Tibial artery (tissue), 4 donors: Measurements from ENCODE around the gene AP1M2.
A peak's percentile ranks its signal among the peaks of the same experiment; 100 is the strongest.

Source experiments
- DNase-seq, 2 donors: peaks; one replicate each; pipeline ENCODE4 v3.0.0-alpha.2; 2019
- H3K27ac ChIP-seq, 2 donors: fragments of 200-600 bp; sonication (generic) in 1 of 2; 1 replicate in 1 of 2; 2 replicates in 1 of 2; pipeline ENCODE4 v1.5.1; 2018 to 2019; ENCODE audit warnings: mild to moderate bottlenecking in 1 of 2
- H3K27me3 ChIP-seq, 2 donors: fragments of 200-600 bp; sonication (generic) in 1 of 2; one replicate each; pipeline versions ENCODE4 v1.5.1 to v1.6.0; 2016 to 2019
- H3K36me3 ChIP-seq, 3 donors: fragments of 200-600 bp; sonication (generic) in 2 of 3; one replicate each; pipeline ENCODE4 v1.5.1; 2016 to 2019; ENCODE audit warnings: mild to moderate bottlenecking in 2 of 3
- H3K4me1 ChIP-seq, 4 donors: fragments of 200-600 bp; sonication (generic) in 2 of 4; 1 replicate in 3 of 4; 2 replicates in 1 of 4; pipeline ENCODE4 v1.5.1; 2016 to 2019
- H3K4me3 ChIP-seq, 2 donors: fragments of 200-600 bp; sonication (generic) in 1 of 2; 1 replicate in 1 of 2; 2 replicates in 1 of 2; pipeline ENCODE4 v1.5.1; 2018 to 2019; ENCODE audit warnings: mild to moderate bottlenecking in 2 of 2
- H3K9me3 ChIP-seq, 3 donors: fragments of 200-600 bp; sonication (generic) in 1 of 3; one replicate each; pipeline ENCODE4 v1.5.1; 2016 to 2019
- CTCF ChIP-seq, 2 experiments: fragments of 200-600 bp in 1 of 2; fragments of 450-650 bp in 1 of 2; IDR thresholded peaks; one replicate each; pipeline ENCODE4 v1.5.1; 2017 to 2019; ENCODE audit warnings: antibody characterized with exemption in 2 of 2, mild to moderate bottlenecking in 1 of 2, moderate library complexity in 1 of 2
- intact Hi-C: fragments of 100-400 bp; cut with DNase I; formaldehyde crosslinking; loops from one replicate; pipeline ENCODE4 v1.15.0; 2023; ENCODE audit warnings: low total_unique reads

AP1M2 gene

DNA sequence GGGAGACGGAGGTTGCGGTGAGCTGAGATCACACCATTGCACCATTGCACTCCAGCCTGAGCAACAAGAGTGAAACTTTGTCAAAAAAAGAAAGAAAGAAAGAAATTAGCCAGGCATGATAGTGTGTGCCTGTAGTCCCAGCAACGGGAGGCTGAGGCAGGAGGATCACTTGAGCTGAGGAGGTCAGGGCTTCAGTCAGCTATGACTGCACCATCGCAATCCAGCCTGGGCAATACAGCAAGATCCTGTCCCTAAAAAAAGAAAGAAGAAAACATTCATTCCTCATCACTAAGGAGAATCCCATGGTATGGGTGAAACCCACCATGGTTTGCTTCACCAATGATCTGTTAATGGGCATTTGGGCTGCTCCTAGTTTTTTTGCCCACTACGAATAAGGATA, 13.0 kb upstream of the AP1M2 start:
- Histone ChIP-seq H3K4me1 (peaks cover 0 to 24% (median 20%) of the 10 kb centered on the region in 4 donors), H3K27ac (no peak overlapping the region), H3K27me3 (no peaks in the 10 kb centered on the region), H3K36me3 (no peaks in the 10 kb centered on the region), H3K9me3 (no peaks in the 10 kb centered on the region), H3K4me3 (no peak overlapping the region)
- no peak for TF ChIP-seq CTCF (IDR thresholded peaks at IDR 0.05)
- intact Hi-C loops = no loop called here
- DNase-seq = no peak

- Histone ChIP-seq H3K36me3 (no peaks in the 10 kb centered on the region), H3K27me3 (peaks cover 0 to 17% of the 10 kb centered on the region in 2 donors), H3K27ac (peak overlapping the region in 1 of 2 donors; percentile 64), H3K4me3 (no peak overlapping the region), H3K9me3 (no peaks in the 10 kb centered on the region), H3K4me1 (peaks cover 0 to 12% (median 6%) of the 10 kb centered on the region in 4 donors)
- intact Hi-C loops = no loop called here
- TF ChIP-seq CTCF (IDR thresholded peaks at IDR 0.05) = no peak
- DNase-seq = peak; percentile 38 to 76
Measured at GRCh38 chr19:10593820-10594637, 6.9 kb upstream of the AP1M2 start.

- Histone ChIP-seq H3K36me3 (no peaks in the 10 kb centered on the region), H3K27me3 (peaks cover 0 to 26% of the 10 kb centered on the region in 2 donors), H3K4me3 (no peak overlapping the region), H3K9me3 (no peaks in the 10 kb centered on the region), H3K4me1 (peaks cover 0 to 12% (median 6%) of the 10 kb centered on the region in 4 donors), H3K27ac (peak overlapping the region in 1 of 2 donors; percentile 64)
- intact Hi-C loops = no loop called here
- no peak for TF ChIP-seq CTCF (IDR thresholded peaks at IDR 0.05)
- no peak for DNase-seq
Measured at GRCh38 chr19:10593148-10593547, 6.0 kb upstream of the AP1M2 start.

DNA sequence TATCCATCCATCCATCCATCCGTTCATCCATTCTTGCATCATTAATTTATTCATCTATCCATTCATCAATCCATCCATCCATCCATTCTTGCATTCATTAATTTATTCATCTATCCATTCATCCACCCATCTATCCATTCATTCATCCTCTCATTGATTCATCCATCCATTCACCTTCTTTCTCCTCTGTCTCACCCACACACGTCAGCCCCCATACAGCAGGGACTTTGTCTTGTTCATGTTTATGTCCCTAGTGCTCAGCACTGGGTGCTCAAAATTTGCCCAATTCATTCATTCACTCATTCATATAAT, 683 bp upstream of the AP1M2 start:
- no peak for DNase-seq
- Histone ChIP-seq H3K27me3 (peaks cover 0 to 41% of the 10 kb centered on the region in 2 donors), H3K36me3 (no peaks in the 10 kb centered on the region), H3K9me3 (no peaks in the 10 kb centered on the region), H3K4me1 (no peaks in the 10 kb centered on the region), H3K27ac (no peak overlapping the region), H3K4me3 (no peak overlapping the region)
- intact Hi-C loops = no loop called here
- TF ChIP-seq CTCF (IDR thresholded peaks at IDR 0.05) = no peak

GRCh38 chr19:10586396-10586795, 716 bp downstream of the AP1M2 start:
- Histone ChIP-seq H3K4me3 (no peak overlapping the region), H3K9me3 (no peaks in the 10 kb centered on the region), H3K4me1 (peaks cover 0 to 2% (median under 1%) of the 10 kb centered on the region in 4 donors), H3K27ac (no peak overlapping the region), H3K36me3 (no peaks in the 10 kb centered on the region), H3K27me3 (peaks cover 0 to 41% of the 10 kb centered on the region in 2 donors)
- TF ChIP-seq CTCF (IDR thresholded peaks at IDR 0.05) = no peak
- no peak for DNase-seq
- intact Hi-C loops = no loop called here
